SIG-M5 treated with dmso at 0.1 percent for 504 hours (cell line): ENCODE measurements around the gene MKS1.

Experiments
- DNase-seq: peaks from one replicate; lab custom pipeline; 2025; ENCODE audit not compliant: unreplicated experiment; lab: John Stamatoyannopoulos, UW

MKS1 gene

GRCh38 chr17:58170622-58171021, 48.4 kb downstream of the MKS1 start:
- no peak for DNase-seq

- no peak for DNase-seq
These were observed 52.4 kb downstream of the MKS1 start, which contains the start of gene OR4D2 for GRCh38 chr17:58166682-58167081. TSS of gene OR4D2 (plus strand) at chr17:58166982. CDS start at chr17:58169656, 2,674 bp downstream.

GRCh38 chr17:58165981-58166380, 53.1 kb downstream of the MKS1 start:
- no peak for DNase-seq

- DNase-seq, result no peak
These were observed 57.5 kb downstream of the MKS1 start for GRCh38 chr17:58161566-58161965.

GRCh38 chr17:58158181-58158580, 60.9 kb downstream of the MKS1 start:
- DNase-seq, result no peak

GRCh38 chr17:58156839-58157803, 61.9 kb downstream of the MKS1 start:
- DNase-seq, result no peak
